ENCODE measurements around the gene ZBTB47. TPM values are rescaled to one million over a fixed set of nuclear protein-coding genes. Genes with fewer than 3 reads are reported as not detected.

ZBTB47 gene
- total RNA-seq, 1 experiment from 2014 or later = 6.1 TPM

- Histone ChIP-seq H3K4me1 (replicated peaks) (peaks cover 2% of the 10 kb centered on the region; the same call in 1 of the 2 replicates), H3K9me3 (replicated peaks) (no peaks in the 10 kb centered on the region), H3K27me3 (replicated peaks) (no peaks in the 10 kb centered on the region), H3K4me3 (no peak overlapping the region), H3K27ac (no peak overlapping the region), H3K36me3 (no peaks in the 10 kb centered on the region)
- DNase-seq (ENCODE audit: low read depth in 1 of 2, low spot score in 2 of 2) = no peak
Observed at GRCh38 chr3:42678447-42678846, 24.9 kb downstream of the ZBTB47 start.

- Histone ChIP-seq H3K27ac (no peak overlapping the region), H3K36me3 (no peaks in the 10 kb centered on the region), H3K4me1 (replicated peaks) (peaks cover 12% of the 10 kb centered on the region), H3K9me3 (replicated peaks) (no peaks in the 10 kb centered on the region), H3K4me3 (no peak overlapping the region), H3K27me3 (replicated peaks) (no peaks in the 10 kb centered on the region)
- DNase-seq (ENCODE audit: low read depth in 1 of 2, low spot score in 2 of 2) = no peak
Observed at GRCh38 chr3:42680271-42680670, 26.8 kb downstream of the ZBTB47 start.

GRCh38 chr3:42680806-42681205 lies 27.3 kb downstream of the ZBTB47 start:
- no peak for DNase-seq (ENCODE audit: low read depth in 1 of 2, low spot score in 2 of 2)
- Histone ChIP-seq H3K9me3 (replicated peaks) (no peaks in the 10 kb centered on the region), H3K4me3 (no peak overlapping the region), H3K4me1 (replicated peaks) (peaks cover 12% of the 10 kb centered on the region), H3K27ac (no peak overlapping the region), H3K36me3 (no peaks in the 10 kb centered on the region), H3K27me3 (replicated peaks) (no peaks in the 10 kb centered on the region)

- DNase-seq (ENCODE audit: low read depth in 1 of 2, low spot score in 2 of 2) = no peak
- Histone ChIP-seq H3K9me3 (replicated peaks) (no peaks in the 10 kb centered on the region), H3K4me3 (no peak overlapping the region), H3K4me1 (replicated peaks) (peaks cover 12% of the 10 kb centered on the region), H3K36me3 (no peaks in the 10 kb centered on the region), H3K27me3 (replicated peaks) (no peaks in the 10 kb centered on the region), H3K27ac (no peak overlapping the region)
Observed at GRCh38 chr3:42681361-42682038, 28.0 kb downstream of the ZBTB47 start.

- H3K4me1 ChIP-seq (replicated peaks) = peaks cover 12% of the 10 kb centered on the region
- DNase-seq (ENCODE audit: low read depth in 1 of 2, low spot score in 2 of 2) = no peak
- H3K36me3 ChIP-seq = no peaks in the 10 kb centered on the region
- H3K9me3 ChIP-seq (replicated peaks) = no peaks in the 10 kb centered on the region
- no peak overlapping the region for H3K27ac ChIP-seq
- H3K27me3 ChIP-seq (replicated peaks) = no peaks in the 10 kb centered on the region
- H3K4me3 ChIP-seq = no peak overlapping the region
Observed at GRCh38 chr3:42682301-42683070, 29.0 kb downstream of the ZBTB47 start.

- H3K27ac ChIP-seq = 0 out of 2 replicates have a peak overlapping the region, but pooled peaks have one; percentile 25
- no peaks in the 10 kb centered on the region for H3K36me3 ChIP-seq
- peak; percentile 57 to 88 for DNase-seq (ENCODE audit: low read depth in 1 of 2, low spot score in 2 of 2)
- peak overlapping the region; percentile 22 for H3K4me3 ChIP-seq
- H3K9me3 ChIP-seq (replicated peaks) = no peaks in the 10 kb centered on the region
- peaks cover 12% of the 10 kb centered on the region for H3K4me1 ChIP-seq (replicated peaks)
- no peaks in the 10 kb centered on the region for H3K27me3 ChIP-seq (replicated peaks)
Observed at GRCh38 chr3:42683875-42684598, 30.5 kb downstream of the ZBTB47 start.

GRCh38 chr3:42684632-42685362 lies 31.3 kb downstream of the ZBTB47 start:
- no peaks in the 10 kb centered on the region for H3K36me3 ChIP-seq
- DNase-seq (ENCODE audit: low read depth in 1 of 2, low spot score in 2 of 2) = no peak
- H3K27ac ChIP-seq = no peak overlapping the region

GRCh38 chr3:42685363-42685881 lies 31.9 kb downstream of the ZBTB47 start, which contains the start of gene KLHL40:
KLHL40 (plus strand) TSS chr3:42685537; CDS start chr3:42685619, 82 bp downstream.
- peaks cover 12% of the 10 kb centered on the region for H3K4me1 ChIP-seq (replicated peaks)
- no peak within 1 kb of the TSS for H3K4me3 ChIP-seq
- no peak for DNase-seq (ENCODE audit: low read depth in 1 of 2, low spot score in 2 of 2)
- H3K36me3 ChIP-seq = no peaks in the 10 kb centered on the region
- no peak within 1 kb of the TSS for H3K27ac ChIP-seq
- no peaks in the 10 kb centered on the region for H3K27me3 ChIP-seq (replicated peaks)
- no peaks in the 10 kb centered on the region for H3K9me3 ChIP-seq (replicated peaks)

More at GRCh38 chr3:42684632-42685362, 31.3 kb downstream of the ZBTB47 start:
- Histone ChIP-seq H3K4me1 (replicated peaks) (peaks cover 12% of the 10 kb centered on the region), H3K27me3 (replicated peaks) (no peaks in the 10 kb centered on the region), H3K4me3 (no peak overlapping the region), H3K9me3 (replicated peaks) (no peaks in the 10 kb centered on the region)

GRCh38 chr3:42685891-42686820 lies 32.7 kb downstream of the ZBTB47 start:
- Histone ChIP-seq H3K9me3 (replicated peaks) (no peaks in the 10 kb centered on the region), H3K4me3 (no peak overlapping the region), H3K36me3 (no peaks in the 10 kb centered on the region), H3K27ac (no peak overlapping the region), H3K27me3 (replicated peaks) (no peaks in the 10 kb centered on the region), H3K4me1 (replicated peaks) (peaks cover 12% of the 10 kb centered on the region)
- DNase-seq (ENCODE audit: low read depth in 1 of 2, low spot score in 2 of 2) = no peak

- no peaks in the 10 kb centered on the region for H3K36me3 ChIP-seq
- peaks cover 12% of the 10 kb centered on the region for H3K4me1 ChIP-seq (replicated peaks)
- H3K27ac ChIP-seq = no peak overlapping the region
- no peak for DNase-seq (ENCODE audit: low read depth in 1 of 2, low spot score in 2 of 2)
- H3K27me3 ChIP-seq (replicated peaks) = no peaks in the 10 kb centered on the region
- H3K9me3 ChIP-seq (replicated peaks) = no peaks in the 10 kb centered on the region
- no peak overlapping the region for H3K4me3 ChIP-seq
Observed at GRCh38 chr3:42686832-42687650, 33.5 kb downstream of the ZBTB47 start.

- H3K27me3 ChIP-seq (replicated peaks) = no peaks in the 10 kb centered on the region
Observed at GRCh38 chr3:42688016-42688415, 34.5 kb downstream of the ZBTB47 start.

More at GRCh38 chr3:42688016-42688415, 34.5 kb downstream of the ZBTB47 start:
- Histone ChIP-seq H3K4me3 (no peak overlapping the region), H3K36me3 (no peaks in the 10 kb centered on the region), H3K27ac (no peak overlapping the region), H3K4me1 (replicated peaks) (peaks cover 12% of the 10 kb centered on the region), H3K9me3 (replicated peaks) (no peaks in the 10 kb centered on the region)
- no peak for DNase-seq (ENCODE audit: low read depth in 1 of 2, low spot score in 2 of 2)
